Astrocyte of the cerebellum (primary cell): ENCODE data around the gene OR2A42.
A peak's percentile ranks its signal among the peaks of the same experiment; 100 is the strongest.
"Not testable (repeated sequence)": the region's sequence is repeated elsewhere in the genome, so short reads cannot be mapped to it uniquely, and the experiment has no call there.

Experiments used
- DNase-seq: peaks from one replicate; pipeline ENCODE4 v3.0.0-alpha.2; 2011; ENCODE audit warnings: low read depth
- H3K4me3 ChIP-seq: 2 replicates; pipeline ENCODE4 v1.5.1; 2011; ENCODE audit warnings: mild to moderate bottlenecking, low read depth, low read length, moderate library complexity
- CTCF ChIP-seq: IDR thresholded peaks from 2 replicates; pipeline ENCODE4 v1.5.1; 2012; ENCODE audit warnings: low read length, low read depth, moderate library complexity, mild to moderate bottlenecking; ENCODE audit errors: missing control alignments
- in situ Hi-C: cut with HindIII; loops from 2 replicates; pipeline ENCODE4 v1.10.0; 2017; ENCODE audit warnings: low sequenced_read_pairs

OR2A42 gene

GRCh38 chr7:144193782-144194181 is 45.6 kb downstream of the OR2A42 start:
- DNase-seq, H3K4me3 ChIP-seq, in situ Hi-C loops: not testable (repeated sequence)

GRCh38 chr7:144188578-144189171 is 50.7 kb downstream of the OR2A42 start:
- DNase-seq, in situ Hi-C loops, H3K4me3 ChIP-seq: not testable (repeated sequence)

GRCh38 chr7:144187848-144188247 is 51.6 kb downstream of the OR2A42 start:
- H3K4me3 ChIP-seq, in situ Hi-C loops, DNase-seq: not testable (repeated sequence)

DNA sequence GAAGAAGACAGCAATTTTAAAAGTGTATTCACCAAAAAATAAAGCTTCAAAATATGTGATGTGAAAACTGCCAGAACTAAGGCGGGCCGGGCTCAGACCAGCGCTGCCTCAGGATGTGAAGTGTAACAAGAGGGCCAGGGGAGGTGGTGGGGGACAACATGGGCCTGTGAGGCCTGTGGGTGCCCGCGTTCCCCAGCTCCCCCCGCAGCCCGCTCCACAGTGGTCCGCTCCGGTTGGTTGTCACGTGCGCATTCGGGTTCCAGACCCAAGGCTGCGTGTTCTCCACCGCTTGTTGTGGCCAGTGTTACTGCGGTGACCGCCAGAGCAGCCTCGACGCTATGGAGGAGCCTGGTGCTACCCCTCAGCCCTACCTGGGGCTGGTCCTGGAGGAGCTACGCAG is 56.2 kb downstream of the OR2A42 start, which contains the start of gene CTAGE4:
Gene CTAGE4 (plus strand): TSS at position 301 of the 400 bp plus-strand sequence. CDS start 38 bp downstream, at position 339.
- DNase-seq, H3K4me3 ChIP-seq, in situ Hi-C loops: not testable (repeated sequence)

DNA sequence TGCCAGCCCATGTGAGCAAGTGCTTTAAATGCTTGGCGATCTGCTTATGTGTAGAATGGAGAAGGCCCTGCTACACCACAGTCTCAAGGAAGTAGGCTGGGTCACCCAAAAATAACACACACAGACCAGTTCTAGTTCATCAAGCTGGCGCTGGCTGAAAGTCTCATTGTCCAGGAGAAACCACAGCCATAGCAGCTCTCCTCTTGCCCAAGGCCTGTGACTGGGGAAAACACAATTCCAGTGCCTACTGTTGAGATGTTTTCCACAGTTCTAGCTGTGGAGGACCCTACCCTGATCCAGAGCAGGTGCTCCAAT is 60.3 kb downstream of the OR2A42 start:
- in situ Hi-C loops, H3K4me3 ChIP-seq, DNase-seq: not testable (repeated sequence)

DNA sequence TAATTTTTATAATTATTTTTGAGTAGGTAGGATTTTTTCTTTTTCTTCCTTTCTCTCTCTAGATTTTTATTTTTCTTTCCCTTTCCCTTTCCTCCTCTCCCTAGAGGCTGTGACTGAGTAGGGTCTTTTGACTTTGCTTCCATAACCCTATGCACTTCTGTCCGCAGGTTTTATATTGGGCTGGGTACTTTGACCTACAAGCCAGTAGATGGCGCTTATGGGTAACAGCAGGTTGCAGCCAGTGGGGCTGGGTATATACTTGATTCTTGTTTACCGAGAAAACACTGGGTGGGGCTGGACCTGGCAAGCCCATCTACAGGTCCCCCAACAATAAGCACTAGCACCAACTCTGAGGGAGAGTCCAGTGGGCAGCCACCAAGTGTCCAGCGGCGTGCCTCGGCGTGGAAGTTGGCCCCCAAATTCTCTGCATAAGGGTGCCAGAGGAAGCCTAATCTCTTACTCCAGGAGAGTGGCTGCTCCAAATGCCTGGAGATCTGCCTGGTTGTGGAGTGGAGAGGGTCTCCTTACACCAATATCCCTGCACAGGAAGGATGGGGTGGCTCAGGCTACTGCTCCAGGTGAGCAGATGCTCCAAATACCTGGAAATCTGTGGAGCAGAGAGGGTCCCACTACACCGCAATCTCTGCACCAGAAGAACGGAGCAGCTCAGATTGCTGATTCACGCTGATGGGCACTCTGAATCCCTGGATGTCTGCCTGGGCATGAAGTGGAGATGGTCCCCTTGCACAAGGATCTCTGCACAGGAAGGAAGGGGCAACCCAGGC is 60.8 kb downstream of the OR2A42 start:
- in situ Hi-C loops, DNase-seq, H3K4me3 ChIP-seq: not testable (repeated sequence)
- TF ChIP-seq CTCF, result peak; percentile 31
